Fibroblast of gingiva (primary cell): ENCODE data around the gene ANKZF1.

ENCODE experiments used
- DNase-seq: peaks from one replicate; pipeline ENCODE4 v3.0.0-alpha.2; 2011; ENCODE audit warnings: low read depth

Gene ANKZF1

DNA sequence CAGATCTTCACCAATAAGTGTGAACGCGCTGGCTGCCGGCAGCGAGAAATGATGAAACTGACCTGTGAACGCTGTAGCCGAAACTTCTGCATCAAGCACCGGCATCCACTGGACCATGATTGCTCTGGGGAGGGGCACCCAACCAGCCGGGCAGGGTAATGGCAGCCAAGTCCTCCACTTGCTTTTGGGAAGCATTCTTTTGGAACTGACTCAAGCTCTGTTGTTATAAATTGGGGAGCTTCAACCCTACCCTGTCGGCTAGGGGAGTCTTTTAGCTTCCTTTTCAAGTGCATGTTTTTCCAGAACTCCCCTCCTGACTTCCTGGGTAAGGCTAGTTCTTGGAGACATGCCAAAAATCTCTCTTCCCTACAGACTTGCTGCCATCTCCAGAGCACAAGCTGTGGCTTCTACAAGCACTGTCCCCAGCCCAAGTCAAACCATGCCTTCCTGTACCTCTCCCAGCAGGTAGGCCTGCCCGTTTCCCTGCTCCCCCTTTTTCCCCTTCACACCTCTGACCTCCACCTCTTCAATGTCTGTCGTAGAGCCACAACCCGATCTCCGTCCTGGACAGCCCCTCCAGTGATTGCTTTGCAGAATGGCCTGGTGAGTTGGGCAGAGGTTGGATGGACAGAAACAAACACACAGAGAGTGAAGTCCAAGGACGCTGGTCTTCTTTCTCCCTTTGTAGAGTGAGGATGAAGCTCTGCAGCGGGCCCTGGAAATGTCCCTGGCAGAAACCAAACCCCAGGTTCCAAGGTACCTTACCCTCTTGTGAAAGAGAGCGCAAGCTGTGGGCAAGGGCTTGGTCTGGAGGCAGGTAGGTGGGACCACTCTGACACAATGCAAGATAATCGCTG lies 21.5 kb upstream of the ANKZF1 start:
- peak; percentile 40 for DNase-seq

DNA sequence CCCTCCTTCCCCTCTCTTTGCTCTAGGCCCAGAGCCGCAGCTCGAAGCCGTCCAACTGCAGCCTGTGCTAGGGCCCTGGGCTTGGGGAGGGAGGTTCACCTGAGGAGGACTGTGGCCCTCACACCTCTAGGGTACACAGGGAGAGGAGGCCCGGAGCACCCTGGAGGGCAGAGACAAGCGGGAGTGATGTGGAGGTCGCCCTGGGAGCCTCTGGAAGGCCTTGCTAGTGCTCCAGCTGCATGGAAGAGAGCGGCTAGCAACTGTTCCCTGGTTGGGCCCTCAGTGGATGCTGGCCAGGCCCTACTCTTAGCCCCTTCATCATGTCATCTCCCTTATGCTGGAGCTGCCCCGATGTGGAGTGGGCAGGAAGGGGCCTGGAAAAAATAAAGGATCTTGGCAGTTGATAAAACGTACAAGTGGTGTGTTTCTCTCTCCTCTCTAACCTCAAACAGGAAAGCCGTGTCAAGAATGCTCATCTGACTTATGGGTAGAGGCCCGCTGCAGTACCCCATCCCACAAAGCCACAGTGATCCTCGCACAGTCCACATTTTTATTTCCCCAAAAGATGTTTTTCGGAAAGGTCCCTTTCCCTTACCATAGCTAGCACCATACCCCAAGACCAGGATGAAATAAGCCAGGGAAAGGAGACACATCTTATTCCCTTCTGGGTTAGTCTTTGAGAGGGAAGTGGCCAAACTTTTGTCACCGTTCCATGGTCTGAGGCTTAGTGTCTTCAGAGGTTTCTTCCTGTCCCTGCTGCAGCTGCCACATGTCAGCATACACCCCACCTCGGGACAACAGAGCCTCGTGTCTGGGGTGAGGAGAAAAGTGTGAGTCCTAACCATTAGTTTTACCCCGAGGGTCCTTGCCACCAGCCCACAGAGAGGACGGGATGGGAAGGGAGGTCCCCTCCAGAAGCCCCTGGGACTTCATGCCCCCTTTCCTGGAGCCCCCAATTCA lies 20.1 kb upstream of the ANKZF1 start:
- no peak for DNase-seq

DNA sequence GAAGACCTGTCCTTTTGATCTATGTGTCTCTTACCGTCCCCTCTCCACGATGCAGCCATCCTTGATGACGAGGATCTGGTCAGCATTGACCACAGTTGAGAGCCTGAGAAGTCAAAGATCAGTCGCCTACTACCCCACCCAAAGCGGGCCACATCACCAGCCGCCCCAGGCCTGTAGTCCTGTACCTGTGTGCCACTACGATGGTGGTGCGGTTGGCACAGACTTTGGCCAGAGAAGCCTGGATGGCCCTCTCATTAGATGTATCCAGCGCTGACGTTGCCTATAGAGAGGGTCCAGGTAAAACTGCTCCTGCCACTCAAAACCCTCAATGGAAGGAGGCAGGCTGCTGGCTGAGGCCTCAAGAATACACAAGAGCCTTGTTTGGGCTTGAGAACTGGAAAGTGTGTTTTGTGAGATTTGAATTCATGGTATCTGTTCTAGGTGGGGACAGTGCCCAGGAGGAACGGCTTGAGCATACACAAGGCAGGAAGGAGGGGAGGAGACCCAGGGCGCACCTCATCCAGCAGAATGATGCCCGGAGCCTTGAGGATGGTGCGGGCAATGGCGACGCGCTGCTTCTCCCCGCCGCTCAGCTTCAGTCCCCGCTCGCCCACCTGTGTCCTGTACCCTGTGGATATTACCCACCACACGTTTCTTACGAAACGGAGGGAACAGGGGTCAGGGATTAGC lies 19.3 kb upstream of the ANKZF1 start:
- DNase-seq, result no peak

DNA sequence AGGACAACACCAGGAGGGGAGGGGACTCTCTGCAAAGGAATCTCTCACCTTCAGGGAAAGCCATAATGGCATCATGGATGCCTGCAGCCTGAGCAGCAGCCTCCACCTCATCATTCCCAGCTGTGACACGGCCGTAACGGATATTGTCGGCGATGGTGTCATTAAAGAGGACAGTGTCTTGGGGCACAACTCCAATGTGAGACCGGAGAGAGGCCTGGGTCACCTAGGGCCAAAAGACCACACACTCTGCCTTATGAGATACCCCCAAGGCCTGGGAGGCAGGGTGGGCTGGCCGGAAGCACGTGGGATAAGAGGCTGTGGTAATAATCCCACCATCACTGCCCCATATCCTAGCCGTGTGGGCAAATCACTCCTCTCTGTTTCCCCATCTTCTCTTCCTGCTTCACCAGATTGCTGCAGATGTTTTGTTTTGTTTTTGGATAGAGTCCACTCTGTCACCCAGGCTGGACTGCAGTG lies 18.7 kb upstream of the ANKZF1 start:
- DNase-seq, result no peak

DNA sequence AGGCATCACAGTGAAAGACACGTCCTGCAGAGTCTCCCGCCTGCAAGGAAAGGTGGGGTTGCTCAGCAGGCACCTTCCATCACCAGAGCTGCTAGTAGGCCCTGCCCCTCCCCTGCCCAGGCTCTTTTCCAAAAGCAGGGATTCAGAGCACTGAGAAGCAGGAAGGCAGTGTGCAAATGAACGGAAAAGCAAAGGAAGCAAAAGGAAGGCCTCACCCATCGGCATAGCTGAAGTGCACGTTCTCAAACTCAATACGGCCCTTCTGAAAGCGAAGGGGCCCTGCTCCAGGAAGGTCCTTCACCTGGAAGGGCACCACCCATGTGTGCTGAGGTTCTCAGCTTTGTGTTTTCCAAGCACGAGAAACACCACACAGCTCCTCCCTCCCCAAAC lies 16.6 kb upstream of the ANKZF1 start:
- no peak for DNase-seq

DNA sequence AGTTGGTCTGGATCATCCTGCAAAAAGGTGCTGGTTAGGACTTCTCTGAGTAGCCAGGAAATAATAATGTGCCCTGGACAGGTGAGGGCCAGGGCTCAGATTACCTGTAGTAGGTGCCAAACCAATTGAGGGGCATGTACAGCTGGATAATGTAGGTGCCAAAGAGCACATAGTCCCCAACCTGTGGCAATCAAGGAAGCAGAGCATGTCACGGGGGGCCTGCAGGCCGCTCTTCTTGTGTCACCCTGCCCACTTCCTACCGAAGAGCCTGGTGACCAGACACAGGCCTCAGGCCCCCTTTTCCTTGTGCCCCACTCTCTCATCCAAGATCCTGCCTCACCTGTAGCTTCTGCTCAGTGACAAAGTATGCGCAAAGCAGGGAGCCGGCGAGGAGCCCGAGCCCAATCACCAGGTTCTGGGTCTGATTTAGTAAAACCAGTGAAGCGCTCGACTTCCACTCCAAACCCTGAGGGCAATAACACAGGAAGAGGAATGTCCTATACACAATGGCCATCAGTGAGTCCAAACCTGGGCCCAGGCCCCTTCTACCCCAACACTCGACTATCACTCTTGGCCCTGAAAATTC lies 16.0 kb upstream of the ANKZF1 start:
- no peak for DNase-seq

DNA sequence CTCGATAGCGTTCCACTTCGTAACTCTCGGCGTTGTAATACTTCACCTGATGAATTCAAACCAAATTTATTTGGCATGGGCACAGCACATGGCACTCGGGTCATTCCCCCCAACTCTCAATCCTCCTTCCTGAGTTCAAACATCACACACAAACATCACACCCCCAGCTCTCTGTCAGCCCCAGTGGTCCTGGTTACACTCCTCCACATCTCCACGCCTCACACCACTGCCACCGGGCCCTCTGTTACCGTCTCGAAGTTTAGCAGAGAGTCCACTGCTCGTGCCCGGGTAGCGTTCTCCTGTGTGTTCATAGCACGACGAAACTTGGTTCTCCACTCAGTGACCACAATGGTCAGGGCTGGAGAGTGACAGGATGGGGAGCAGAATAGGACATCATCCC lies 15.5 kb upstream of the ANKZF1 start:
- no peak for DNase-seq

DNA sequence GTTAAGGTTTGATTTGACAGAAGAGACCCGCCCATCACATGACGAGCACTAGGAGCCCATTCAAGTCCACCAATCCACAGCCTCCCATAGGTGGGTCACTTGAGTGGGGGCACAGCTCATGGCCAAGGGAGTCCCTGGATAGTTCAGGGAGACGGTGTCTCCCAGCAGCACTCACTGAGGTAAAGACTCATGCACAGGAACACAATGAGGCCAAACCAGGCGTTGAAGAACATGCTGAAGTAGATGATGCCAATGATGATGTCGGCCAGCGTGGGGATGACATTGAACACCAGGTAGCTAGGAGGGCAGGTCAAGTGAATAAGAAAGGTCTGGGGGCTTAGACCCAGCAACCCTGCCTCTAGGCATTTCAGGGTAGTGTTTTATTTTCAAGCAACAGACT lies 14.8 kb upstream of the ANKZF1 start:
- DNase-seq, result no peak

DNA sequence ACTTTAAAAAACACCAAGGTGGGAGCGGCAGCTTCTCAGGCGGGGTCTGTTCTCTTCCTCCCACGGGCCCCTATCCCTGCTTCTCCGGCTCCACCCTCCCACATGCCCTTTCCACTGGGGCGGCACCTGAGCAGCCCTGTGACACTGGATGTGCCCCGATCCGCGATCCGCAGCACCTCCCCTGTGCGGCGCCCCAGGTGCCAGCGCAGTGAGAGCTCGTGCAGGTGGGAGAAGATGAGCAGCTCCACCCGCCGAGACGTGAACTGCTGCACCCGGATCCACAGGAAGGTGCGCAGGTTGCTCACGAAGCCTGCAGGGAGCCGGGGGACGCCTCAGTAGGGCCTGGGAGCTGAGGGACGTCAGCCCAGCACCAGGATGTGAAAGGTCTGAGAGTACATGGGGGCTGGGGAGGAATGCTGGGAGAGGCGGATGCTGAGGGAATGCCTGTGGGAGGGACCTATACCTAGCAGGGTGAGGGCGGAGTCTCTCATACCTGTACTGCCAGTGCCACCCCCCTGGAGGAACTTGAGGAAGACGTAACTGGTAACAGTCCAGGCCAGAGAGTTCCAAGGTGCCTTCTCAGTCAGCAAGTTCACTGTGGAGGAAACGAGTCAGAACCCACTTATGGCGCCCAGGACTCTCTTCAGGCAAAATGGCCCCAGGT lies 13.6 kb upstream of the ANKZF1 start:
- DNase-seq, result no peak

DNA sequence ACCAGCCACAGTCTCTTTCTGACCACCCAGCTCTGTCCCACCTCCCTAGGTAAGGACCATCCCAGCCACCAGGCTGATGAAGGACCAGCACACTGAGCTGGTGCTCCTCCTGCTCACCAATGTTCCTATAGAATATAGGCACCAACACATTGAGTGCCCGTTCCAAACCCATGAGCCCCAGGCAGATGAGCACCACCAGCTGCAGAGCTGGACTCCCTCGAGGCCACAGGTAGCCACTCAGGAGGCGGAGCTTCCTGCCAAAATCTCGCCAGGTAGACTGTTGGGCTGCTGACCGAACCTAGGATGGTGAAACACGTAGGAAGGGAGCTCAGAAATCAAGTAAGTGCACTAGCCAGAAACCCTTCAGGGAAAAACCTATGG lies 13.1 kb upstream of the ANKZF1 start:
- no peak for DNase-seq

DNA sequence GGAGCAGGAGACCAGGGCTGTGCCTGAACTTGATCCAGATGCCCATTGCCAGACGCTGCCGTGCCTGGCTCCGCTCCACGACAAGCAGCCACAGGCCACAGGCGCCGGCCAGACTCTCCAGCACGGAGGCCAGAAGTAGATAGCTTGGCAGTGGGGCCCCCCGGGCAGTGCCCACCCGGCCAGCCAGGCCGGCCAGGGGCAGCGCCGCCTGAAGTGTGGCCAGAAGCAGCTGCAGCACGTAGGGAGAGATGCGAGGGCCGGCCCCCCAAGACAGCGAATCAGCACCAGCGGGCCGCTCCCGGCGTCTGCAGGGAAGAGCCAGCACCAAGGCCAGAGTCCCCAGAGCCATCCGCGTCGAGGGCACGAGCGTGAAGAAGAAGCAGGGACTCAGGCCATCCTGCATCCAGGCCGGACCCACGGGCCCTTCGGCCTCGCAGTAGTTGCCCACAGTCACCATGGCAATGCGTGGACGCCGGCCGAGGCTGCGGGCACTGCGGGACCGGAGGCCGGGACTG lies 11.3 kb upstream of the ANKZF1 start:
- no peak for DNase-seq

DNA sequence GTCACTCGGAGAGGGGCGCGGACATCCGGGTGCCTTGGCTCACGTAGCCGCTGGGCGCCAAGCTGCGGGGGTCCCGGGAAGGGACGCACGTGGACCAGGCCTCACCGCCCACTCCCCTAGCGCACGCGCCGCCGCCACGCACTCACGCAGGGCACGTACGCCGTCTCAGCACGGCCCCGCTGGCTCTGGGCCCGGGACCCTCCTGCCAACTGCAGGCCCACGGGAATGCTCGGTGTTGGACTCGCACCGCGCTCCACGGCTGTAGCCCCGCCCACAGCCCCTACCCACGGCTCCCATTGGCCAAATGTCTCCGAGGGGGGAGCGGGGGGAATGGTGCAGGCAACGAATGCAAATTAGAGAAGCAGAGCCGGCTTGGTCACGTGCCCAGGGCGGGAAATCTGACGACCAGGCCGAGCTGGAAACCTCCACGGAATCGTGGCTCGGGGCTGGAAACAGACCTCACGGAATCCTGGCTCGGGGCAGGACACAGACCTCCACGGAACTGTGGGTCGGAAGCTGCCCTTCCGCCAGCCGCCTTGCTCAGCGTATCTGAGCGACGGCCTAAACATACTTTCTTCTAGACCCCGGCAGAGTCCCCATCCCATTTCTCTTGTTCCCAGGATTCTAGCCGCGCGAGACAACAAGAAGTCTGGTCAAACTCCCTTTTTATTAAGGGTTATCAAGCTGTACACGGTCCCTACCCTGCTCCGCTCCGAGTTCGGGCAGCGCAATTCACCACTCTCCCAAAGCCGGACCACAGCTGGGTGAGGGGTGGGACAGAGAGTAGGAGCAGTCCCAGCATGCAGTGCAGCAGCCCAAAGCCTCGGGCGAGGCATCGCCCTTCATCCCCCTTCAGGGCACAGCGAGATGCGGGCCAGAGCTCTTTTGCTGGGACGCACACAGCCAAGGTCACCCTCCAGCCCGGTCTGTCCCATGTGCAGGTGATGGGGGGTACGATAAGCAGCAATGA lies 10.6 kb upstream of the ANKZF1 start, which contains the start of gene ABCB6:
TSS of gene ABCB6 (minus strand) at position 227 of the 970 bp plus-strand sequence. CDS start 285 bp downstream, outside the sequence.
- DNase-seq, result peak; percentile 96

DNA sequence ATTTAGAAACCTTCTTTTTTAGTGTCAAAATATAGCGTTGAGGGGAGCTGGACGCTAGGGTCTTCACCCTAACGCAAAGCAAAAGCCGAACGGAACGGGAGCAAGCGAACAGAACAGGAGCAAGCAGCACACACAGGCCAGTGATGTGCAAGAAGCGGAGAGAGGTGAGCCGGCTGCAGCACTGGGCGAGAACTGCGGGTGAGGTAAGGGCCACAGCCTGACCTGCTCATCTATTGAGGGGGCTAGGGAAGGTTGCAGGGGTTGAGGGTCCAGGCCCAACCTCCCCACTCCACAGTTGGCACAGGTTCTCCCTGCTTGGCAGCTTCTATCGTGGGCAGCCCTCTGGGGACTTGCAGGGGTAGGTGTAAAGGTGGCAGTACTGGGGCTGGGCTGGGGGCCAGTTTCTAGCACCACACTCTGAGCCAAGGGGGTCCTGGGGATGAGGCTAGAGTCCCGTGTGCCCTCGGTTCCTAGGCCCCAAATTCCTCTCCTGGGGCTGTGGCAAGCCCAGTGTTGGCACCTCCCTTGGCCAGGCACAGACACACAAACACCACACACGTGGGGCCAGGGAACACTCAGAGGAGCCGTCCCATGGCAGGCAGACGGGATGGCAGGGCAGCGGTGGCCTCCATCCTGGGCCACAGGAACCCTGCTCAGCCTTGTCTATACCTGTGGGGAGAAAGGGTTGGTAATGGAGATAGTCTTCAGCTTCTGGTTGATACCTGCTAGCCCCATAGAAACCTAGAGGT lies 9.6 kb upstream of the ANKZF1 start:
- DNase-seq, result no peak

DNA sequence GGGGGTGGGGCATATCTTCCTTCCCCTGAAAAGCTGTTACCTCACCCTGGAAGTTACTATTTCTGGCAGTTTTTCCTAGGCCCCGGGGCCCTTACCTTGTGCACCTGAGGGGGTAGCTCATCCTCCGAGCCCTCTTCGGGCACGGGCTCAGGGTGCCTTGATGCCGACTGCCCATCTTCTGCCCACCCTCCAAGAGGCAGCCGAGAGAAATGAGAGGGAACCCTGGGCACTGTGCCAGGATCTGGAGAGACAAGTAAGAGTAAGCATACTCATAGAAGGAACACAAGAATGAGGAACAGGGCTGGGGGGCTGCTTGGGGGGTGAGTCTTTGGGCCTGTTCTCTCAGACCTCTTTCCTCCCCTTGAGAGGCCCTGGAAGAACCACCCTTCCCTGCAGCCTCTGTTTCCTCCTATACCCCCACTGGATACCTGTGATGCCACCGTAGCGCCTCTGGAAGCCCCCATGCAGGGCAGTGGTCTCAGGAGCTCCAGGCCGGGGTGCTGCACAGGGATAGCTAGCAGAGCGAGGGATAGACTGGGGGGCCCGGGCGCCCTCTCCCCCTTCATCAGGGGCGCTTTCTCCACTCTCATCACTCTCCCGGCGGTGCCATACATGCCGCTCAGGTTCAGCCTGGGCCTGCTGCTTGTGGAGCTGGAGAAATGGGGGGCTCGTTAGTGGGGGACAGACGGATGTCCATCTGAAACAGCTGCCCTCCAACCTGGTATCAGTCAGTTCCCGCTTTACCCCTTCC lies 8.8 kb upstream of the ANKZF1 start:
- DNase-seq, result no peak

DNA sequence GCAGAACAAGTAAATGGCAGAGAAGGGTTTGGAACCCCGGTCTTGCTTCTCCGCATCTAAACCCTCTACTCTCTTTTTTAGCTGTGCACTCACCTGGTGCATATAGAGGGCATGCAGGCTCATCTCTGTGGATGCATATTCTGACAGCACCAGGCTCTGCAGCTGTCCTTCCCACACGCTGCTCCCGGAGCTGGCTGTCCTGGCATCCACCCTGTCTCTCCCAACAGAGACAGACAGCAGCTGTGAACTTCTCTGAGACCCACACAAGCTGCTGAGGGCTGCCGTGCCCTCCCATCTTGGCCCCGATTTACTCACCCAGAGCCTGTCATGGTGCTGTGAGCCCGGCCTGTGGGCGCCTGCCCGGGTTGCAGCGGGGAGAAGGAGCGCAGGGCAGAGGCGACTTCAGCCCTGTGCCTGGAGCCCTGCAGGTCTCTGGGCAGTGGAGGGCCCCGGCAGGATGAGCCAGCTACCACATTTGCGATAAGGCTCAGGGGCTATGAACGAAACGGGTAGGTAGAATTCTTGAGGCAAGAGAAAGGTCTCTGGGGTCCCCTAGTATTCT lies 7.6 kb upstream of the ANKZF1 start:
- DNase-seq, result no peak

DNA sequence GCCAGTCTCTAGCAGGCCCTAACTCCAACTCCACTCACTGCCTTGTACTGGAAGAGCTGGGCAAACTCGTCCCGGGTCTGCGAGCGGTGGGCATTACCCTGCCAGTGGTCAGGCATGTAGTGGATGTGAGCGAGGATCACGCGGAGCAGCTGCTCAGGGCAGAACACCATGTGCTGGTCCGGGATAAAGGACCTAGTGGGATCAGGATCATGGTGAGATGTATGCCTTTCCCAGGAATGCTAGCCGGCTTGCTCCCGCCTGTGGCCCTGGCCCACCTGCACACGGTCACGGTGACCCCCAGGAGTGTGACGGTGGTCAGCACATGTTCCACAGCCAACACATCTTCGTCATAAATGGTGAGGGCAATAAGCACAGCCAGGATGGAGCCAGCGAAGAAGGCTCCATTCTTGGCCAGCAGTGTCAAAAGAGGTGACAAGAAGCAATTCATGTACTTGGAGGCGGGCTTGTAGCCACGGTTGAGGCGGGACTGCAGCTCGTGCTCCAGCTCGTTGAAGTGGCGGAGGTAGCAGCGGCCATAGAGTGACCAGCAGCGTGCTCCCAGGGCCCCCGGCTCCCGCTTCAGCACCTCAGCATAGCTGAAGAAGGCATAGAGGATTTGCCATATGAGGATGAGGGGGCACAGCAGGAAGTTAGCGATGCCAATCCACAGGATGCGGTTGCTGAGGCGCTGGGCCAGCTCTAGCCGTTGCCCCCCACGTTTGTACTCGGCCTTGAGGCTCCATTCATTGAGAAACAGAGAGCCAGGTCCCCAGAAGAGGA lies 5.6 kb upstream of the ANKZF1 start:
- DNase-seq, result no peak

DNA sequence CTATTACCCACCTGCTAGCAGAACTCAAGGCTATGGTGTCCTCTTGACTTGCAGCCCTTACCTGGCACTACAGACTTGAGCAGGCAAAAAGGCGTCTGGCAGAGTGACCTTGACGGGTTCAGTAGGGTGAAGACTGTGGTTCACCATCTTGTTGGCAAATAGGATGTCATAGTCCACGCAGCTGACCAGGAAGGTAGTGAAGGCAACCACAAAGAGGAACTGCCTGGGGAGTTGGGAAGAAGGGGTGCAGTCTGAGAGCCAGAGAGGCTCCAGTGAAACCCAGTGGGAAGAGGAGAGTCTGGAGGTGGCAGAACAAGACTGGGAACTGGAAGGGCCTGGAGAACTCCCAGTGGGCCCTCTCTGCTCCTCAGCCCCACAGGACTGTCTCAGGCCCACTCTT lies 4.3 kb upstream of the ANKZF1 start:
- no peak for DNase-seq
